Vagina (tissue), 2 donors: ENCODE data around the gene PEX11A.

Experiments used
- POLR2A ChIP-seq, 2 donors: fragments of 450-650 bp; IDR thresholded peaks; one replicate each; pipeline ENCODE4 v1.6.1; 2017; ENCODE audit warnings: antibody characterized with exemption in 2 of 2, mild to moderate bottlenecking in 2 of 2, moderate library complexity in 2 of 2
- POLR2AphosphoS5 ChIP-seq, 2 donors: sonication (generic); formaldehyde crosslinking; IDR thresholded peaks; one replicate each; pipeline ENCODE4 v1.9.0; 2017; ENCODE audit warnings: antibody characterized with exemption in 2 of 2, mild to moderate bottlenecking in 2 of 2, low read depth in 1 of 2; ENCODE audit not compliant: insufficient read depth in 1 of 2

DNA sequence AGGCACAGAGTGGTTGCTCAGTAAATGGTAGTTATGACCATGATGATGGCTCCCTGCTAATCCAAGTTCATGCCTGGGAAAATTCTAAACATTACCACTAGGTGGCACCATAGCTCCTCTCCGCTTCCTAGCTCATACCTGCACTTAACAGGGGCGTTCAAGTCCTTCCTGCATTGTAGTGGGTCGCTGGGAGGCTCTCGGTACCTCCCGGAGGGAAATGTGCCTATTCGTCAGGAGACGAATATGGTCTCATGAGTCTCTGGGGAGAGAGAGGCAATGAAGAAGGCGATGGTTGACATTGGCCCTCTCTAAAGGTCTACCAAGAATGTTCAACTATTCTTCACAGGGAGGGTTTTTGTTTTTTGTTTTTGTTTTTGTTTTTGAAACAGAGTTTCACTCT, 49.6 kb upstream of the PEX11A start:
- TF ChIP-seq POLR2AphosphoS5 (IDR thresholded peaks at IDR 0.05; ENCODE audit: insufficient read depth in 1 of 2, low read depth in 1 of 2), result no peak
- no peak for TF ChIP-seq POLR2A (IDR thresholded peaks at IDR 0.05)
